PFSK-1 (cell line): ENCODE measurements around the gene CEP97.

Experiments used
- FOXP2 ChIP-seq: optimal IDR thresholded peaks from 2 replicates; pipeline ENCODE3; 2011; ENCODE audit warnings: borderline replicate concordance, control low read depth, inconsistent platforms; ENCODE audit not compliant: insufficient read depth; ENCODE audit errors: extremely low read length, extremely low read depth
- POLR2AphosphoS5 ChIP-seq: IDR thresholded peaks from 2 replicates; pipeline ENCODE4 v1.6.1; 2012; ENCODE audit warnings: low read depth, mild to moderate bottlenecking, control low read depth, low read length, moderate library complexity
- SIN3A ChIP-seq: IDR thresholded peaks from 2 replicates; pipeline ENCODE4 v1.6.1; 2012; ENCODE audit warnings: mild to moderate bottlenecking, low read length, moderate library complexity, borderline replicate concordance; ENCODE audit not compliant: insufficient read depth
- TAF1 ChIP-seq: IDR thresholded peaks from 2 replicates; pipeline ENCODE4 v1.6.1; 2012; ENCODE audit warnings: low read length, control low read depth, borderline replicate concordance; ENCODE audit not compliant: insufficient read depth
- TF ChIP-seq, protein P1 (sequence below), 2 experiments: IDR thresholded peaks; 2 replicates each; pipeline versions ENCODE4 v1.6.1 to v1.8.0; 2011 to 2012; ENCODE audit warnings: low read depth in 2 of 2, low read length in 2 of 2, control low read depth in 1 of 2, inconsistent platforms in 1 of 2, mild to moderate bottlenecking in 1 of 2, moderate library complexity in 1 of 2; ENCODE audit not compliant: insufficient read depth in 1 of 2

The CEP97 gene

DNA sequence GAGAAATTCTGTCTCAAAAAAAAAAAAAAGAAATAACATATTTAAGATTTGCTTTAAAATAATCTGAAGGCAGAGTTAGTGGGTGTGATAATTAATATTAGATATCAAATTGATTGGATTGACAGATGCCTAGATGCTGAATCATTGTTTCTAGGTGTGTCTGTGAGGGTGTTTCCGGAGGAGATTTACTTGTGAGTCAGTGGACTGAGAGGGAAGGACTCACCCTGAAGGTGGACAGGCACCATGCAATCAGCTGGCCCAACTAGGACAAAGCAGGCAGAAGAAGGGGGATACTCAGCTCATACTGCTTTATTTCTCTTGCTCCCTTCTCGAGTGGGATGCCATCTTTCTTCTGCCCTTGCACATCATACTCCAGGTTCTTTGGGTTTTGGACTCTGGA, 21.2 kb upstream of the CEP97 start:
- no peak for TF ChIP-seq TAF1
- TF ChIP-seq SIN3A = no peak
- TF ChIP-seq POLR2AphosphoS5 = no peak
- TF ChIP-seq FOXP2 = no peak
- TF ChIP-seq, protein P1, sequence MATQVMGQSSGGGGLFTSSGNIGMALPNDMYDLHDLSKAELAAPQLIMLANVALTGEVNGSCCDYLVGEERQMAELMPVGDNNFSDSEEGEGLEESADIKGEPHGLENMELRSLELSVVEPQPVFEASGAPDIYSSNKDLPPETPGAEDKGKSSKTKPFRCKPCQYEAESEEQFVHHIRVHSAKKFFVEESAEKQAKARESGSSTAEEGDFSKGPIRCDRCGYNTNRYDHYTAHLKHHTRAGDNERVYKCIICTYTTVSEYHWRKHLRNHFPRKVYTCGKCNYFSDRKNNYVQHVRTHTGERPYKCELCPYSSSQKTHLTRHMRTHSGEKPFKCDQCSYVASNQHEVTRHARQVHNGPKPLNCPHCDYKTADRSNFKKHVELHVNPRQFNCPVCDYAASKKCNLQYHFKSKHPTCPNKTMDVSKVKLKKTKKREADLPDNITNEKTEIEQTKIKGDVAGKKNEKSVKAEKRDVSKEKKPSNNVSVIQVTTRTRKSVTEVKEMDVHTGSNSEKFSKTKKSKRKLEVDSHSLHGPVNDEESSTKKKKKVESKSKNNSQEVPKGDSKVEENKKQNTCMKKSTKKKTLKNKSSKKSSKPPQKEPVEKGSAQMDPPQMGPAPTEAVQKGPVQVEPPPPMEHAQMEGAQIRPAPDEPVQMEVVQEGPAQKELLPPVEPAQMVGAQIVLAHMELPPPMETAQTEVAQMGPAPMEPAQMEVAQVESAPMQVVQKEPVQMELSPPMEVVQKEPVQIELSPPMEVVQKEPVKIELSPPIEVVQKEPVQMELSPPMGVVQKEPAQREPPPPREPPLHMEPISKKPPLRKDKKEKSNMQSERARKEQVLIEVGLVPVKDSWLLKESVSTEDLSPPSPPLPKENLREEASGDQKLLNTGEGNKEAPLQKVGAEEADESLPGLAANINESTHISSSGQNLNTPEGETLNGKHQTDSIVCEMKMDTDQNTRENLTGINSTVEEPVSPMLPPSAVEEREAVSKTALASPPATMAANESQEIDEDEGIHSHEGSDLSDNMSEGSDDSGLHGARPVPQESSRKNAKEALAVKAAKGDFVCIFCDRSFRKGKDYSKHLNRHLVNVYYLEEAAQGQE (IDR thresholded peaks at IDR 0.05; ENCODE audit: insufficient read depth in 1 of 2, low read depth in 2 of 2, low read length in 2 of 2) = no peak

DNA sequence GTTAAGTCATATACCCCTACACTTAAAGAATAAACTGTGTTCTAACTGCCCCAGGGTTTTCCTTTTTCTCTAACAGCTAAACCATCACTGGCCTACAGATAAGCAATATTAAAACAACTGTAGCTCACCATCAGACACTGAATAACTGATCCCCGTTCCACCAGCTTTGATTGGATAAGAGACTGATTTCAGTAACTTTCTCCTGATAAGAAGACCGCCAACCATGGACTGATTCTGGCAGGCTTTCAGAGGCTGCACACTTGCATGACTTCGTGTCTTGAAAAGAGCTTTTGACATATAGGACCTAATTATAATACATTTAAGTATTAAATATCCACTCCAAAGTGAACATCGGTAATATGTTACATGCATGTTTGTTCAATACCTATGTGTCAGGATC, 15.3 kb upstream of the CEP97 start:
- TF ChIP-seq FOXP2 = no peak
- no peak for TF ChIP-seq TAF1
- TF ChIP-seq SIN3A = no peak
- TF ChIP-seq, protein P1 (IDR thresholded peaks at IDR 0.05; ENCODE audit: insufficient read depth in 1 of 2, low read depth in 2 of 2, low read length in 2 of 2) = no peak
- TF ChIP-seq POLR2AphosphoS5 = no peak

DNA sequence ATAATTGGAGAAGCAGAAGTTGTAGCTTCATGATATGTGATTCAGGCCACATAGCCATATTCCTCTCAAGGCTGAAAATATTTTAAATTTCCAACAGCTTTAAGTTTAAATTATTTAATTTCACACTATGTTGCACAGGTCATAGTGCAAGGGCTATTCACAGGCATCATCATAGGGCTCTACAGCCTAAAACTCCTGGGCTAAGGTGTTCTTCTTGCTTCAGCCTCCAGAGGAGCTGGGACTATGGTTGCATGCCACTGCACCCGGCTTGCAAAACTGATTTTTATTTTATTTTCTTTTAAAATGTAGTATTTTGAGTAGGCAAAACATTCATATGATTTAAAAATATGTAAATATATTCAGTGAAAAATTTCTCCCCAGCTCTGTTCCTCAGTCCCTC, 6.0 kb upstream of the CEP97 start:
- no peak for TF ChIP-seq SIN3A
- no peak for TF ChIP-seq FOXP2
- TF ChIP-seq TAF1 = no peak
- TF ChIP-seq, protein P1 (IDR thresholded peaks at IDR 0.05; ENCODE audit: insufficient read depth in 1 of 2, low read depth in 2 of 2, low read length in 2 of 2) = no peak
- no peak for TF ChIP-seq POLR2AphosphoS5

DNA sequence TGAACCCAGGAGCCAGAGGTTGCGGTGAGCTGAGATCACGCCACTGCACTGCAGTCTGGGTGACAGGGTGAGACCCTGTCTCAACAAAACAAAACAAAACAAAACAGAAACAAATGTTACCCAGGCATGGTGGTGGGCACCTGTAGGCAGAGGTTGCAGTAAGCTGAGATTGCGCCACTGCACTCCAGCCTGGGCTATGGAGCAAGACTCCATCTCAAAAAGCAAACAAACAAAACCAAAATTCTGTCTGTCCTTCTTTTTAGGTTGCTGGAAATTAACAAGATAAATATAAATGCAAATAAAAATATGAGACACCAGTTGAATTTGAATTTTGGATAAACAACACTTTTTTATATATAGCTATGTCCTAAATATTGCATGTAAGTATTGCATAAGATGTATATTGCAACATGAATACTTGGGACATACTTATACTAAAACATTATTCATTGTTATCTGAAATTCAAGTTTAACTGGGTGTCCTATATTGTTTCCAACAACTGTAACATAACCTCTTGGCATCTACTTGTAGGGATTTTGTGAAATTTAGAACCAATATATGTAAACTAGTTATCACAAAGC, 4.7 kb upstream of the CEP97 start:
- TF ChIP-seq, protein P1 (IDR thresholded peaks at IDR 0.05; ENCODE audit: insufficient read depth in 1 of 2, low read depth in 2 of 2, low read length in 2 of 2) = no peak
- TF ChIP-seq TAF1 = no peak
- TF ChIP-seq SIN3A = no peak
- no peak for TF ChIP-seq FOXP2
- no peak for TF ChIP-seq POLR2AphosphoS5
